ENCODE data around the gene CHN1. TPM values are rescaled to one million over a fixed set of nuclear protein-coding genes. Genes with fewer than 3 reads are reported as not detected.

Gene CHN1
- total and polyA plus RNA-seq, 2 of the 8 experiments (the other 6 are each of a cell fraction or from before 2014, with no cell fraction given), result 54.0 to 65.7 TPM

DNA sequence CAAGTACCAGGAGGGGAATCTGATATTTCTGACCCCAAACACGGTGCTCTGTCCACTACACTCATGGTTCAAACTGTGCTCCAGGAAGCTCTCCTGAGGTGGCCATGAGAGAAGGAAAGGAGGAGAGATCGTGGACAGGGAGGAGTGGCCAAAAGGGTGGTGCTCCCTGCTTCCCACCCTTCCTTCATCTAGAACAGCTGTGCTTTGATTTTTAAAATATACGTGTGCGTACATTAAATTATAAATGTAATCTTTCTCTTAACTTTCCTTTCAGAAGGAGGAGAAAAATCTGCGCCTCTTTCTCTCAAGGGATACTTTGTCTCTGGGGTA is 232.7 kb downstream of the CHN1 start (continued):
- TF ChIP-seq, protein P1, sequence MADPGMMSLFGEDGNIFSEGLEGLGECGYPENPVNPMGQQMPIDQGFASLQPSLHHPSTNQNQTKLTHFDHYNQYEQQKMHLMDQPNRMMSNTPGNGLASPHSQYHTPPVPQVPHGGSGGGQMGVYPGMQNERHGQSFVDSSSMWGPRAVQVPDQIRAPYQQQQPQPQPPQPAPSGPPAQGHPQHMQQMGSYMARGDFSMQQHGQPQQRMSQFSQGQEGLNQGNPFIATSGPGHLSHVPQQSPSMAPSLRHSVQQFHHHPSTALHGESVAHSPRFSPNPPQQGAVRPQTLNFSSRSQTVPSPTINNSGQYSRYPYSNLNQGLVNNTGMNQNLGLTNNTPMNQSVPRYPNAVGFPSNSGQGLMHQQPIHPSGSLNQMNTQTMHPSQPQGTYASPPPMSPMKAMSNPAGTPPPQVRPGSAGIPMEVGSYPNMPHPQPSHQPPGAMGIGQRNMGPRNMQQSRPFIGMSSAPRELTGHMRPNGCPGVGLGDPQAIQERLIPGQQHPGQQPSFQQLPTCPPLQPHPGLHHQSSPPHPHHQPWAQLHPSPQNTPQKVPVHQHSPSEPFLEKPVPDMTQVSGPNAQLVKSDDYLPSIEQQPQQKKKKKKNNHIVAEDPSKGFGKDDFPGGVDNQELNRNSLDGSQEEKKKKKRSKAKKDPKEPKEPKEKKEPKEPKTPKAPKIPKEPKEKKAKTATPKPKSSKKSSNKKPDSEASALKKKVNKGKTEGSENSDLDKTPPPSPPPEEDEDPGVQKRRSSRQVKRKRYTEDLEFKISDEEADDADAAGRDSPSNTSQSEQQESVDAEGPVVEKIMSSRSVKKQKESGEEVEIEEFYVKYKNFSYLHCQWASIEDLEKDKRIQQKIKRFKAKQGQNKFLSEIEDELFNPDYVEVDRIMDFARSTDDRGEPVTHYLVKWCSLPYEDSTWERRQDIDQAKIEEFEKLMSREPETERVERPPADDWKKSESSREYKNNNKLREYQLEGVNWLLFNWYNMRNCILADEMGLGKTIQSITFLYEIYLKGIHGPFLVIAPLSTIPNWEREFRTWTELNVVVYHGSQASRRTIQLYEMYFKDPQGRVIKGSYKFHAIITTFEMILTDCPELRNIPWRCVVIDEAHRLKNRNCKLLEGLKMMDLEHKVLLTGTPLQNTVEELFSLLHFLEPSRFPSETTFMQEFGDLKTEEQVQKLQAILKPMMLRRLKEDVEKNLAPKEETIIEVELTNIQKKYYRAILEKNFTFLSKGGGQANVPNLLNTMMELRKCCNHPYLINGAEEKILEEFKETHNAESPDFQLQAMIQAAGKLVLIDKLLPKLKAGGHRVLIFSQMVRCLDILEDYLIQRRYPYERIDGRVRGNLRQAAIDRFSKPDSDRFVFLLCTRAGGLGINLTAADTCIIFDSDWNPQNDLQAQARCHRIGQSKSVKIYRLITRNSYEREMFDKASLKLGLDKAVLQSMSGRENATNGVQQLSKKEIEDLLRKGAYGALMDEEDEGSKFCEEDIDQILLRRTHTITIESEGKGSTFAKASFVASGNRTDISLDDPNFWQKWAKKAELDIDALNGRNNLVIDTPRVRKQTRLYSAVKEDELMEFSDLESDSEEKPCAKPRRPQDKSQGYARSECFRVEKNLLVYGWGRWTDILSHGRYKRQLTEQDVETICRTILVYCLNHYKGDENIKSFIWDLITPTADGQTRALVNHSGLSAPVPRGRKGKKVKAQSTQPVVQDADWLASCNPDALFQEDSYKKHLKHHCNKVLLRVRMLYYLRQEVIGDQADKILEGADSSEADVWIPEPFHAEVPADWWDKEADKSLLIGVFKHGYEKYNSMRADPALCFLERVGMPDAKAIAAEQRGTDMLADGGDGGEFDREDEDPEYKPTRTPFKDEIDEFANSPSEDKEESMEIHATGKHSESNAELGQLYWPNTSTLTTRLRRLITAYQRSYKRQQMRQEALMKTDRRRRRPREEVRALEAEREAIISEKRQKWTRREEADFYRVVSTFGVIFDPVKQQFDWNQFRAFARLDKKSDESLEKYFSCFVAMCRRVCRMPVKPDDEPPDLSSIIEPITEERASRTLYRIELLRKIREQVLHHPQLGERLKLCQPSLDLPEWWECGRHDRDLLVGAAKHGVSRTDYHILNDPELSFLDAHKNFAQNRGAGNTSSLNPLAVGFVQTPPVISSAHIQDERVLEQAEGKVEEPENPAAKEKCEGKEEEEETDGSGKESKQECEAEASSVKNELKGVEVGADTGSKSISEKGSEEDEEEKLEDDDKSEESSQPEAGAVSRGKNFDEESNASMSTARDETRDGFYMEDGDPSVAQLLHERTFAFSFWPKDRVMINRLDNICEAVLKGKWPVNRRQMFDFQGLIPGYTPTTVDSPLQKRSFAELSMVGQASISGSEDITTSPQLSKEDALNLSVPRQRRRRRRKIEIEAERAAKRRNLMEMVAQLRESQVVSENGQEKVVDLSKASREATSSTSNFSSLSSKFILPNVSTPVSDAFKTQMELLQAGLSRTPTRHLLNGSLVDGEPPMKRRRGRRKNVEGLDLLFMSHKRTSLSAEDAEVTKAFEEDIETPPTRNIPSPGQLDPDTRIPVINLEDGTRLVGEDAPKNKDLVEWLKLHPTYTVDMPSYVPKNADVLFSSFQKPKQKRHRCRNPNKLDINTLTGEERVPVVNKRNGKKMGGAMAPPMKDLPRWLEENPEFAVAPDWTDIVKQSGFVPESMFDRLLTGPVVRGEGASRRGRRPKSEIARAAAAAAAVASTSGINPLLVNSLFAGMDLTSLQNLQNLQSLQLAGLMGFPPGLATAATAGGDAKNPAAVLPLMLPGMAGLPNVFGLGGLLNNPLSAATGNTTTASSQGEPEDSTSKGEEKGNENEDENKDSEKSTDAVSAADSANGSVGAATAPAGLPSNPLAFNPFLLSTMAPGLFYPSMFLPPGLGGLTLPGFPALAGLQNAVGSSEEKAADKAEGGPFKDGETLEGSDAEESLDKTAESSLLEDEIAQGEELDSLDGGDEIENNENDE (IDR thresholded peaks at IDR 0.05; ENCODE audit: insufficient replicate concordance, low read length), result no peak

Measured in H1 (cell line).